ENCODE results near the gene ADAMTS6.

ADAMTS6 gene

DNA sequence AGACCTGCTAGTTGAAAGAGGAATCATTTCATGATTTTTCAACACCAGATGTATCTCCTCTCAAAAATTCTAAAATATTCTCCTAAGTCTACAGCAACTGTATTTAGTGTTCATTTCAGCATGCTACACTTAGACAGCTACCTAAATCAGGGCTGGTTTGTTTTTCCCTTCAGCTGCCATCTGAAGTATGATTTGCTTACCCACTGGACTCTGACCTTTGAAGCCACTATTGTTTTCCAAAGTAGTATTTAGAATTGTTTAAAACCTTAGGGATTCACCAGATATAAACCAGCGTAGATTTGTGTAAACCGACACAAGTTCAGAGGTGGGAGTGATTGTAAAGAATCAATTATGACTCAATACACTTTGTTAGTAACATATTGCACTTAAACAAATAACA lies 193.1 kb downstream of the ADAMTS6 start:
- DNase-seq (ENCODE audit: extremely low read depth, low read depth), result no peak
- TF ChIP-seq, protein P1, sequence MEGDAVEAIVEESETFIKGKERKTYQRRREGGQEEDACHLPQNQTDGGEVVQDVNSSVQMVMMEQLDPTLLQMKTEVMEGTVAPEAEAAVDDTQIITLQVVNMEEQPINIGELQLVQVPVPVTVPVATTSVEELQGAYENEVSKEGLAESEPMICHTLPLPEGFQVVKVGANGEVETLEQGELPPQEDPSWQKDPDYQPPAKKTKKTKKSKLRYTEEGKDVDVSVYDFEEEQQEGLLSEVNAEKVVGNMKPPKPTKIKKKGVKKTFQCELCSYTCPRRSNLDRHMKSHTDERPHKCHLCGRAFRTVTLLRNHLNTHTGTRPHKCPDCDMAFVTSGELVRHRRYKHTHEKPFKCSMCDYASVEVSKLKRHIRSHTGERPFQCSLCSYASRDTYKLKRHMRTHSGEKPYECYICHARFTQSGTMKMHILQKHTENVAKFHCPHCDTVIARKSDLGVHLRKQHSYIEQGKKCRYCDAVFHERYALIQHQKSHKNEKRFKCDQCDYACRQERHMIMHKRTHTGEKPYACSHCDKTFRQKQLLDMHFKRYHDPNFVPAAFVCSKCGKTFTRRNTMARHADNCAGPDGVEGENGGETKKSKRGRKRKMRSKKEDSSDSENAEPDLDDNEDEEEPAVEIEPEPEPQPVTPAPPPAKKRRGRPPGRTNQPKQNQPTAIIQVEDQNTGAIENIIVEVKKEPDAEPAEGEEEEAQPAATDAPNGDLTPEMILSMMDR (IDR thresholded peaks at IDR 0.05; ENCODE audit: low read depth, low read length), result no peak

GRCh38 chr5:65279603-65280002 lies 202.1 kb downstream of the ADAMTS6 start:
- no peak for DNase-seq (ENCODE audit: extremely low read depth, low read depth)
- TF ChIP-seq, protein P1 (IDR thresholded peaks at IDR 0.05; ENCODE audit: low read depth, low read length), result no peak

DNA sequence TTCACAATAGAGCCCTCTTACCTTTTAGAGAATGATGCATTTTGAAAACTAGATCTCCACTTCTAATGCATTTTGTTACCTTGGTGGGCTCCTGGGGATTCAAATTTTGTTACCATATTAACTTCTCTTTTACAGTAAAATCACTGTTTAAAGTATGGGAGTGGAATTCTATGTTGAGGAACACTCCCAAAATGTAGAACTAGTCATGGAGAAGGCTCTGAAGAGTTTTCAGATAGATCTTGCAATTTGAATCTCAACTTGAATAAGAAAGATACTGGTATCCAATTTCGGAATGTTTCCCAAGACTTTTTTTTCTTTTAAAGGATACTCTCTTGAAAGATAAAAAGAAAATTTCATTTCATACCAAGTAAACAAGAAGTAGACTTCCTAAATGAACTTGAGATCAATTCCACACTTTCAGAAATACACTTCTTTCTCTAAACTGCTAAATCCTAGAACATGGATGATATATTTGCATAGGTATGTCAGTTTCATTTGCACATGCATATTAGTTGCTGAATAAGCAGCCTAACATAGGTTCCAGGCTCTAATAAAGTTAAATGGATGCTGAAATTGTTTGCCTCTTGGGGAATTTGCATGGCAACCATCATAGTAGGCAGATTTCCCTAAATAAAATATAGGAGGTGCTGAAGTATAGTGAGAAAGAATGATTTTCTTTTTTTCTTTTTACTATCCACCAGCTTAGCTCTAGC lies 205.4 kb downstream of the ADAMTS6 start:
- DNase-seq (ENCODE audit: extremely low read depth, low read depth), result no peak
- TF ChIP-seq, protein P1 (IDR thresholded peaks at IDR 0.05; ENCODE audit: low read depth, low read length), result no peak

DNA sequence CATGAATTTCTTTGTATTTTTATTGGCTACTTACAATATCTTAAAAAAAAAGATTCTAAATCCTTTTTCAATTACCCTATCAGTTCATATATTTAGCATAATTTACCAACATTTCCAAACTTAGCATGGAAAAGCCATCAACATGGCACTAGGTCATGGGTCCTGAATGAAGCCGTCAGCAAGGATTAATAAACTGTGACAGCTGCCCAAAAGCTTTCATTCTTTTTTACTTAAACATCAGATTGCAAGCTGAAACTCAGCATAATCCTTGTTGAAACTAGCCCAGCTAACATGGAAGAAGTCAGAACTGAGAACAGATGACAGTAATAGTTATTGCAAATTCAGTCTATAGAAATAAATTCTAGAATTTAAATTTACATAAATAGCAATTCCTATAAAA lies 209.8 kb downstream of the ADAMTS6 start:
- TF ChIP-seq, protein P1 (IDR thresholded peaks at IDR 0.05; ENCODE audit: low read depth, low read length), result no peak
- no peak for DNase-seq (ENCODE audit: extremely low read depth, low read depth)

GRCh38 chr5:65268525-65268924 lies 213.2 kb downstream of the ADAMTS6 start:
- TF ChIP-seq, protein P1 (IDR thresholded peaks at IDR 0.05; ENCODE audit: low read depth, low read length), result no peak
- no peak for DNase-seq (ENCODE audit: extremely low read depth, low read depth)

- no peak for DNase-seq (ENCODE audit: extremely low read depth, low read depth)
Observed at GRCh38 chr5:65264420-65264819, 217.3 kb downstream of the ADAMTS6 start.

GRCh38 chr5:65263321-65263720 lies 218.4 kb downstream of the ADAMTS6 start:
- TF ChIP-seq, protein P1 (IDR thresholded peaks at IDR 0.05; ENCODE audit: low read depth, low read length), result no peak
- DNase-seq (ENCODE audit: extremely low read depth, low read depth), result no peak

More at GRCh38 chr5:65264420-65264819, 217.3 kb downstream of the ADAMTS6 start:
- TF ChIP-seq, protein P1 (IDR thresholded peaks at IDR 0.05; ENCODE audit: low read depth, low read length), result no peak

Data from AG09319 (cell line).